ENCODE data around the gene SLC66A1. TPM values are rescaled to one million over a fixed set of nuclear protein-coding genes. Genes with fewer than 3 reads are reported as not detected.

SLC66A1 gene
- total RNA-seq, 1 donor from 2014 or later = 8.9 TPM

GRCh38 chr1:19341201-19342061, 29.3 kb downstream of the SLC66A1 start:
- intact Hi-C loops (cut with micrococcal nuclease) = loop anchor here (1.0 to 5.0 kb wide), 5 partner anchors 29 to 312 kb away; partner anchors contain the start of genes AKR7A2 and SLC66A1

- intact Hi-C loops (cut with micrococcal nuclease) = loop anchor here (5.0 kb wide), 3 partner anchors 50 to 255 kb away; a partner anchor contains a TSS
Observed at GRCh38 chr1:19342062-19342750, 30.1 kb downstream of the SLC66A1 start.

GRCh38 chr1:19342894-19343616, 30.9 kb downstream of the SLC66A1 start:
- intact Hi-C loops (cut with micrococcal nuclease) = loop anchor here (5.0 kb wide), 3 partner anchors 49 to 254 kb away; a partner anchor contains a TSS

GRCh38 chr1:19343617-19344350, 31.7 kb downstream of the SLC66A1 start:
- intact Hi-C loops (cut with micrococcal nuclease) = loop anchor here (1.0 to 5.0 kb wide), 4 partner anchors 49 to 254 kb away; a partner anchor contains a TSS

DNA sequence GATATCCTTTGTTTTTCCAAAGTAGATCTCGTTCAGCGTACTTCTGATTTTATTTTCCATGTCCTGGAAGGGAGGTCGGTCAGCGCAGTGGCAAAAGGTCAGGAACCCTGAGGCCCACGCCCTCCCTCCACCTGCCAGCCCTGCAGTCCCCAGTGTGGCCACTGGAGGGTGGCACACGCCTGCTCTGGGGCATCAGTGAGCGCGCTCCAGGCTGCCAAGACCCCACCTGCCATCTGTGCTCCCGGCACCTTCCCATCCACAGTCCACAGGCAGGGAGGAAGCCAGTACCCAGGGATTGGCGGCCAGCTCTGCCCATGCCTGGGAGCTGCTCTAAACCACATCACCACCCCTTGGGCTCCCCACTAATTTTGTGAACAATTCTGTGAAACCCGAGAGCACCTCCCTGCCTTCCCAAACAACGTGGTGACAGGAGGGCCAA, 32.3 kb downstream of the SLC66A1 start:
- intact Hi-C loops (cut with micrococcal nuclease) = loop anchor here (1.0 to 5.0 kb wide), 4 partner anchors 48 to 253 kb away; a partner anchor contains a TSS

GRCh38 chr1:19344831-19345230, 32.7 kb downstream of the SLC66A1 start:
- intact Hi-C loops (cut with micrococcal nuclease) = loop anchor here (1.0 to 5.0 kb wide), 4 partner anchors 47 to 252 kb away; a partner anchor contains a TSS

DNA sequence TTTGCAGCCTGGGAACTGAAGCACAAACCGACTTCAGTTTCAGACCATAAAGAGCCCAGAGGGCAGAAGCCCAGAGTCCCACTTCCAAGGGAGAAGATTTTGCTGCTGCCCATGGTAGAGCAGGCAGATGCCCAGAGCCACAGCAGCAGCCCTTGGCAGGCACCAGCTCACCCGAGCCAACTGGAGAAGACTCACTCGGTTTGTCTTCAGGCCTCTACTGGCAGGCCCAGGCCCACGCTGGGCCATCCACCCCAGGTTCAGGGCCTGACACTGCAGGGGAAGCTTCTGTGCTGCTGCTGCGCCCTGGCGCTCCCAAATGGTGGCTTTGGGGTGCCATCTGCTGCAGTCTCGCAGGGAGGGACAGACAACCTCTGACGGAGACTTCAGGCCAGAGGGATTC, 33.3 kb downstream of the SLC66A1 start:
- intact Hi-C loops (cut with micrococcal nuclease) = no loop called here

DNA sequence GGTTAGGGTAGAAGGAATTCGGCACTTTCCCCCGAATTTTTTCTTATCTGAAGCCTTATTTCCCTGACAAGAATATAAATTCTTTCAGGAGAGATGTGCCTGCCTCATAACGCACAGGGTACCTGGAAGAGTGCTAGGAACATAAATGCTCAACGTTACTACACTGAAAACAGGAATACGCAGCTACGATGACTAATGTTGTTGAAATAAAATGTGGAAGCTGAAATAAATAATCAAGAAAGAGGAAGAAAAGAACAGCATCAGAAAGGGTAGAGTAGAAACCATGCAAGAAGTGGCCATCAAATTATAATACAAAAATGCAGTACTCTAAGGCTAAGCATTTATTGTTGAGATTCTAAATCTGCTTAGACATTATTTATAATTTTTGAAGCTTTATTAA, 33.9 kb downstream of the SLC66A1 start:
- intact Hi-C loops (cut with micrococcal nuclease) = no loop called here

DNA sequence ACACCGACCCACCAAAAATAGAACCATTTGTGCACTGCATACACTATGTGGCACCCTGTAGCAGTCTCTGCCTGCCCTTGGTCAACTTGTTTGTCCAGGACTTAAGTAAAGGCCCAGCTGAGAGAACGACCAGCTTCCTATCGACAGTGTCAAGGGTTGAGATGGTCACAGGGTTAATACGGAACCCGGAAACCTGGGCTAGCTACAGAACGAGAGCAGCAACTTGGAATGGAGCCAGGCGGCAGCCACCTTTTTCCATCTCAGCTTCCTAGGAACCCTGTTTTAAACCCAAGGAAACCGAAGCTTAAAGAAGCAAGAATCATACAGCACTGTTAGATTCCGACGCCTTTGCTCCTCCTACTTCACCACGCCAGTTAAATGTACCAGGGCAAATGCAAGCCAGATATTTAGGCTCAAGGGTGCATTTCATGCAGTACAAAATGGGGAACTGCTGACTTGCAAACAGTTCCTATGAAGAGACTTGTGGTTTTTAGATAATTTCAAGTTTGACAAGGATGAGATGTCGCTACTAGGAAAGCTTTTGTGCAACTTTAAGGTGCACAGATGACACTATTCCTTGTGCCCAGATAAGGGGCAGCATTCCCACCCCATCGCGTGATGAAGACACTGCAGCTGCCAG, 35.5 kb downstream of the SLC66A1 start:
- intact Hi-C loops (cut with micrococcal nuclease) = no loop called here

- intact Hi-C loops (cut with micrococcal nuclease) = no loop called here
Observed at GRCh38 chr1:19348441-19349198, 36.5 kb downstream of the SLC66A1 start.

DNA sequence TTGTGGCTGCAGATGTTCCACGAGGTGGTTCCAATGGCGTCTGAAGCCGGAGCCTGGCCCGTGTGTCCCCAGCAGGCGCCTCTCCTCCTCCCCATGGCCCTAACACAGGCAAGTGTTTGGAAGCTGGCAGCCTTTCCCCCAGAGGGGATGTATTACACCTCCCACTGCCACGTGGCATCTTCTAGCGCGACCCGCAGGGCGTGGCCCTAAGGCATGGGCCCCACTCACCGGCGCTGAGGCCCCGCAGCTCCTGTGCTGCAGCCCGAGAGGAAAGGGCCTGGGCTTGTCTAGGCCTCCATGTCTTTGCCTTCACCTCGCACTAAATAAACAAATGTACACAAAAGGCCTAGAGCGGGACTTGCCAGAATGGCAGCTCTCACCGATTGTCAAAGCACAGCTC, 37.9 kb downstream of the SLC66A1 start:
- intact Hi-C loops (cut with micrococcal nuclease) = no loop called here

DNA sequence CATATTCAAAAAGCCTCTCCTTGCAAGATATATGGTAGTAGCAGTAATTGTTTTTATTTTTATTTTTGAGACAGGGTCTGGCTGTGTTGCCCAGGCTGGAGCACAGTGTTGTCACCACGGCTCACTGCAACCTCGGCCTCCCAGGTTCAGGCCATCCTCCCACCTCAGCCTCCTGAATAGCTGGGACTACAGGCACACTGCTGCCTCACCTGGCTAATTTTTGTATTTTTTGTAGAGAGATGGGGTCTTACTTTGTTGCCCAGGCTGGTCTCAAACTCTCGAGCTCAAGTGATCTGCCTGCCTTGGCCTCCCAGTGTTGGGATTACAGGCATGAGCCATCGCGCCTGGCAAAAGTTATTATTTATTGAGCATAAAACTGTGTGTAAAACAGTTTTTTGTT, 38.4 kb downstream of the SLC66A1 start:
- intact Hi-C loops (cut with micrococcal nuclease) = no loop called here

DNA sequence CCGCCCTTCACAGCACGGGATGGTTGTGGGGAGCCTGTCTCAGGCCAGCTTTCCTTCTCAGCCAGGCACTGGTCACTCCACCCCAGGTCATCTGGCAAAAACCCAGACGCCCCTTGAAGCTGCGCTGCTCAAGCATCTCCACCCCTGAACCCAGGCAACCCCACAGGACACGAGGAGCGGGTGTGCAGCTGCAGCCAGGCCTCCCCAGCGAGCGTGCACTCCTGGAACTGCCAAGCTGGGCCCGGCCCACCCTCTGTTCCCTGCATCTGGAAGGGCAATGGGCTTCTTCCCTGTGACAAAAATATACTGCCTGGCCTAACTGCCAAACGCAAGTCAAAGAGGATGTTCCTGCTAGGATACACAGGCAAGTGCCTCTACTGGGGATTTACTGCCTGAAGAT, 39.7 kb downstream of the SLC66A1 start:
- intact Hi-C loops (cut with micrococcal nuclease) = no loop called here

DNA sequence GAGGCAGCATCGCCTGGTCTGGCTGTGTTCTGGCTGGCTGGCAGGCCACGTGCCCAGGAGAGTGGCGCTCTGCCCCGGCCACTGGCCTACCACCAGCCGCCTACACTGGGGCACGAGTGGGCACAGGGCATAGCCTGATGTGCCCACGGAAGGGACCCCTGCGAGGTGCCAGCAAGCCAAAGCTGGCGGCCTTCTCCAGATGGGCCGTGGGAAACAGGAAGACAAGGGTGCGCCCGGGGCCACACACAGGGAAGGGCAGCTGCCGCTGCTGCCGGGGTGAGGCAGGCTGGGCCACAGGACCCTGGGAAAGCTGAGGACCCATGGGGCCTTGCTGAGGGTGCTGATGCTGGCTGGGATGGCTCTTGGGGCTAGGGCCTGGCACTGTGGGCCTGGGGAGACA, 40.7 kb downstream of the SLC66A1 start:
- intact Hi-C loops (cut with micrococcal nuclease) = no loop called here

DNA sequence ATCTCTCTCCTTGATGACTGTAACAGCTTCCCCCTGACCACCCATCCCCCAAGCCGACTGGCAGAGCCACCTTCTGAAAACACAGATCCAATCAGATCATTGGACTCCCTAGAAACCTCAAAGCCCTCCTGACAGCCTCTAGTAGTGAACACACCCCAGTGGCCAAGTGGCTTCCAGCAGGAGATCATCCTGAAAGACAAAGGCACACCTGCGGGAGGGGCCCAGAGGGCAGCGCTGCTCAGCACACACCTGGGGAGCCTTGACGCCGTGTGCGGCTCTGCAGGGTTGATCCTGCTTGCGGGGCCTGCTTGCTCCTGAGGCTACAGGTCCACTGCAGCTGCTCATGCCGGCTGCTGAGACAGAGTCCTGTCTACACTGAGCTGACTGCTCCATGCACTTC, 41.5 kb downstream of the SLC66A1 start:
- intact Hi-C loops (cut with micrococcal nuclease) = no loop called here

DNA sequence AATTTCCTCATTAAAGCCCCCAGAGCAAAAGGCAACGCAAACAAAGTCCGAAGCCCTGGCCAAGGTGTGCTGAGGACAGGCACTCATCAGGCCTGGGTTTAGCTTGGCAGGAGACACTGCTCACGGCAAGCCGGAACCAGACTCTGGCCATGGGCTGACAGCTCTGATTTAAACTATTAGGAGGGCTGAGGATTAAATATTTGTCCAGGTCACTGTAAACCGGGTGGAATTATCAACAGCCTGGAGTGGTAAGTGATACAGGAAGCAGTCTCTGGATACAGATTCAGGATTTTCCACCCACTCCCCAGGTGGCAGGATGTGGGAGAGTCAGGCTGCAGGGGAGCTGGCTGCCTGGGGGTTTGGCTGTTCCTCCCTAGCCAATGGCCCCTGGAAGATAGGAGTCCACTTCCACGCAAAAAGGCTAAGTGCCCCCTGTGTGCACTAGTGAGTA, 42.4 kb downstream of the SLC66A1 start:
- intact Hi-C loops (cut with micrococcal nuclease) = no loop called here

DNA sequence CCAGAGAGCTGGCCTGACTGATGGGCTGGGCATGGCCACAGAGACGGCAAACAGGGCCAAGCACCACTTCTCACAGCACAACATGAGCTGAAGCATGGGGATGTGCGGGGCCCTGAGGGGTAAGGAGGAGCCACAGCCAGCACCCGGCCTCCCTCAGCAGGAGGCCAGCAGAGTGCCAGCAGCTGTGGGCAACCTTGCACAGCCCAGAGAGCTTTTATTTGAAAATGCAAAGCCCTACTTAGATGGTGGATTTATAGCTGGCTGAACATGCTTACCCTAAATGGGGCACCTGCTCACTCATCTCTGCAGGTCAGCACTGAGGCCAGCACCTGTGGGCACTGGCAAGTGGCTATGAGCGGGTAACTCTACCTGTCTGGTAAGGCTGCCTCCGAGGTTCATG, 44.1 kb downstream of the SLC66A1 start:
- intact Hi-C loops (cut with micrococcal nuclease) = no loop called here

DNA sequence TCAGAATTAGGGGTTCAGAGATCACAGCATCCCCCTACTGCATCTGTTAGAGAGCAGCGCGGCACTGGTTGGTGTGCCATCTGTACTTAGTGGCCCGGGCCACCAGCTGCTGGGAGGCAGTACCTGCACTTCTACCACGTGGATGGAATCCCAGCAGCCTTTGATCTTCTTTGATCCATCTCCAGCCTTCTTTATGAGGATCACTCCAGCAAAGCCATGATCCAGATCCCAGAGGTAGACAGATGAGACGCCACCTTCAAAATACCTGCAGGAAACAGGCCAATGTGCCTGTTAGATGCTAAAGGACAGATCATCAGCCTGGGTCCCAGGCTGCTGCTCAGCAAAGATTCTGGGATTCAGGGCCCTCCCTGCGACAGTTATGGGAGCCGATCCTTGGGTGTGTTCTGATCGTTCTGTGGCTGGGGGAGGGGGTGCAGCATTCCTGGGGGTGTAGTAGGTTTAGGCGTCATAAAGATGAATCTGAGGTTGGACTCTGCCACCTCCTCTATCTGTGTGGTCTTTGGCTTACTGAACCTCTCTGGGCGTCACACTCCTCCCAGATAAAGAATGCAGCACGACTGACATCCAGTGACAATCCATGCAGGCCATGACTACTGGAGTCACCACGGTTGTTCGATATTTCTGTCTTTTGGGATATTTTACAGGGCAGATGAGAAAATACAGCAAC, 45.3 kb downstream of the SLC66A1 start:
- intact Hi-C loops (cut with micrococcal nuclease) = no loop called here

DNA sequence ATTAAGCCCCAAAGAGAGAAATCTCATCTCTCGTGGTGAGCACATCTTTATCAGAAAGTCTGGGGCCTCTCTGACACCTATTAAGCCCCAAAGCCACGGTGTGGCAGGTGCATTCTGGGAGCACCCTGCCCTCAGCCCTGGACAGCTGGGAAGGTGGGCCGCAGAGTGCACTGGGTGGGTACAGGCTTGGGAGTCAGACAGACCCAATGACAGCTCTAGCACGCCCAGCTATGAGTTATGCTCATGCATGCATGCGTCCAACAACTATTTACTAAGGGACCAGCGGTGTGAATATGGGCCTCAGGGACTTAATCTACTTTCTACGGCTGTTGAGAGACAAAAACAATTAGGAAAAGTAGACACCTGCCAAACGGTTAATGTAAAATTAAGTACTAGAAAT, 46.6 kb downstream of the SLC66A1 start:
- intact Hi-C loops (cut with micrococcal nuclease) = no loop called here

Measured in T-helper 1 cell treated with Interleukin-12 subunit alpha and Interleukin-12 subunit beta and Interleukin-4 antibody, amounts not matched to agents 30 ng/mL and 1 ng/mL, for 36 hours (primary cell).